ENCODE data around the gene GPR18.
"Not testable (repeated sequence)": the region's sequence is repeated elsewhere in the genome, so short reads cannot be mapped to it uniquely, and the experiment has no call there.

The GPR18 gene

GRCh38 chr13:99265821-99266426 is 7.7 kb upstream of the GPR18 start:
- ATAC-seq = peak; percentile 36 to 52

DNA sequence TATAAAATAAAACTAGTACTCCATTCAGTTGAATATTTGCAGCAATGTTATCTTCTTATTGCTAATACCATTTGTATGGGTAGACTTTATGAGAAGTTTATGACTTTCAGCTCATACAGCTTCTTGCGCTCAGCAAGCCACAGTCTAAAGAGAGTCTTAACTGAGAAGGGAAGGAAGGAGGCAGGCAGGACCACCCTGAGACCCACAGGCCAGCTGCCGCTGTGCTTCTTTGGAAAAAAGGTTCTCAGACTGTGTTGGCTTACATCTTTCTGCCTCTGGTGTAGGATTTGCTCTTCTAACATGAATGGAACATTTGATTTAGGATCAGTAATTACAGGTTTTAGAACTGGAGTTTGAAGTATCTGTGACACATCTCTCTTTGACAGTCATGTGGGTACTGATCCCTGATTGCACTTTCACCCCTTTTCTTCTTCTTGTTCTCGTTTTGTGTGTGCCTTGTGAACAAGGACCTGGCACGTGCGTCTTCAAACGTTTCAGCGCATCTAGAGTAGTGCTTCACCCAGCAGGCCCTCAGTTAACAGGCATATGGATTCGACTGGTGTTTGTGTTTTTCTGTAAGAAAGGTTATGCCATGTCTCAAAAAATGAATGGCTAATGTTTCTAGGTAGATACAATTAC is 7.1 kb upstream of the GPR18 start:
- peak; percentile 44 to 58 for ATAC-seq

GRCh38 chr13:99264051-99264450 is 5.9 kb upstream of the GPR18 start:
- ATAC-seq = no peak

DNA sequence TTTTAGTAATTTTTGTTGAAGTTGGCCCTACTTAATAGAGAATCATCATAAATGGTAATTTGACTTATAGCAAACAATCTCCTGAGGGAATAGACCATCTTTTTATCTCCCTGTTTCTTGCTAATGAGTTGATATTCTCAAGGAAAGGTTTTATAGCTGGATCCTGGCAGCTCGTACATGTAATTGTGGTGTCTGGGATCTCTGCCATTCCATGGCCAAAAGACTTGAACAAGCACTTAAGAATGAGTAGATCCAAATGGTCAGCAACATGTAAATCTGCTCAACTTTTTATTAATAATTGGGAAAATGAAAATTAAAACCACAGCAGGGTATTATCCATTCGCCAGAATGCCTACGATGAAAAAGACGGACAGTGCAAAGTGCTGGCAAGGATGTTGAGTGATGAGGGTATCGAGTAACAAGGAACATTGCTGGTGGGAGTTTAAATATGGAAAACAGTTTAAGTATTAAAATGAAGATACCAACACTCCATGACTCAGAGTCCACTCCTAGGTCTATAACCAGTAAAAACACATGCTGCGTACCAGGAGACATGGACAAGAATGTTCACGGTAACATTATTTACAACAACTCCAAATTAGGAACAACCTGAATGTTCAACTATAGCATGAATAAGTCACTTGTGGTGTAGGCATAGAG is 5.1 kb upstream of the GPR18 start:
- no peak for ATAC-seq

GRCh38 chr13:99261059-99261458 is 2.9 kb upstream of the GPR18 start:
- no peak for ATAC-seq

- no peak for ATAC-seq
Observed at GRCh38 chr13:99260216-99260615, 2.0 kb upstream of the GPR18 start.

DNA sequence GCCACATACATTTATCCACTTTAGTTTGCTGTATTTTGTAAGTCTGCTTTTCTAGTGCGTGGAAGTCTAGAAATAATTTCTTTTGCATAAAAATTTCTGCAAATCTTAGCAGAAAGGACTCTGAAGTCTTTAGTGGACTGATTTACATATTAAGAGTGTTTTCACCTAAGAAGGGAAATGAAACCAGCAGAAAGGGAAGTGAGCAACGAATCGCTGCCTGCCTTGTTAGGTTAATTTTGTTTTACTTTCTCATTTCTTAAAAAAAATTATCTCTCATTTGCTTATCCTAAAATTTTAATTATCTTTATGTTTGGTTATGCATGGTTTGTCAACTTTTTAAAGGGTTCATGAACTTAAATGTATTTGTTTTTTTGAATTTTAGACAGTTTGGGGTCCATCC is 767 bp upstream of the GPR18 start:
- peak; percentile 59 to 63 for ATAC-seq

DNA sequence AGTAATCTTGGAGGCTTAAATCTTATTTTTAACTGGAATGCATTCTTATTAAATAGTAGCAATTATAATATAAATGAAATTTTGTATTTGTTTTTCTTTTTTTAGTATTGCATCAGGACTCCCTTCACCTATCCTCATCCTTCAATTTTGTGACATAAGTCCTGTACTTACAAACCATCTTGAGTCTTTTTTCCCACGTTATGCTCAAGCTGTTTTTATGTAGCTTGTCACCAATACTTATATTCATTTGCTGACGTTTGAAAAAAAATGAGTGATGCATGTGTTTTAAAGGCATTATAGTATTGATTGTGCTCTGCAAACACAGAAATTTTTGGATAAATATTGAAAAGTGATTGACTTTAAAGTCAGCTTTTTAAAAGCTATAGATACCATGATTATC is 888 bp downstream of the GPR18 start:
- ATAC-seq = no peak

DNA sequence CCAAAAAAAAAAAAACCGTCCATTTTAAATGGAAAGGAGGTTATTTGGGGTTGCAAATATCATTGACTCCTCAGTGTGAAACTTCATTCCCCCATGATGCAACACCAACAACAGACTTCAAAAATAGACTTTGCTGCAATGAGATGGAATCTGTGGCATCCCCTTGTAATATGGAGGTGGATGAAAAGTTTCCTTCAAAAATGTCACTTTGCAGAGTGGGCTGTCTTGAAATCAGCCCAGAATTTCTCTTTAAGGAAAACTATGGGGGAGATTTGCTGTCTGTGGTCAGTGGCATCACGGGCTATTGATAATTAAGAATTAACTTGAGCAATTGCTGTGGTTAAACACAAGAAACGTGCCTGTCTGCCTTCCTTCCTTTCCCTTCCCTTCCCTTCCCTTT is 1.5 kb downstream of the GPR18 start:
- ATAC-seq = no peak

GRCh38 chr13:99256283-99256682 is 1.9 kb downstream of the GPR18 start:
- ATAC-seq = no peak

DNA sequence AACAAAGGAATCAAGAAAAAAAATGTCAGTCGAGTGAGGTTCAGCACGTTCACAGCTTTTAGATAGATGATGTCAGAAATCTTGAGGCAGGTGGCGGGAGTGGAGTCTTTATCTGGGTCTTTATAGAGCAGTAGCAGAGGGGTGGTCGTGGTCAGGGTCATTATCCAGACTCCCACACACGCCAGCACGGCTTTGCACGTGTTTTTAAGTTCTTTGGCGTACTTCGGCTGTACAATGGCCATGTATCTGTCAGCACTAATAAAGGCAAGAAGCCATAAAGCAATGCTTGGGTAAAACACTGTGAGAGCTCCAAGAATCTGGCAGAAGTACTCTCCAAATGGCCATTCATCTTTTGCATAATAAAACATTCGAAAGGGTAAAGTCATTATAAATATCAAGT is 2.9 kb downstream of the GPR18 start:
- no peak for ATAC-seq

- no peak for ATAC-seq
Observed at GRCh38 chr13:99254830-99255229, 3.3 kb downstream of the GPR18 start.

GRCh38 chr13:99251921-99252320 is 6.3 kb downstream of the GPR18 start:
- ATAC-seq = no peak

GRCh38 chr13:99250982-99251825 is 7.0 kb downstream of the GPR18 start:
- ATAC-seq = no peak

- ATAC-seq = not testable (repeated sequence)
Observed at GRCh38 chr13:99249606-99250005, 8.6 kb downstream of the GPR18 start.

- not testable (repeated sequence) for ATAC-seq
Observed at GRCh38 chr13:99249178-99249577, 9.0 kb downstream of the GPR18 start.

DNA sequence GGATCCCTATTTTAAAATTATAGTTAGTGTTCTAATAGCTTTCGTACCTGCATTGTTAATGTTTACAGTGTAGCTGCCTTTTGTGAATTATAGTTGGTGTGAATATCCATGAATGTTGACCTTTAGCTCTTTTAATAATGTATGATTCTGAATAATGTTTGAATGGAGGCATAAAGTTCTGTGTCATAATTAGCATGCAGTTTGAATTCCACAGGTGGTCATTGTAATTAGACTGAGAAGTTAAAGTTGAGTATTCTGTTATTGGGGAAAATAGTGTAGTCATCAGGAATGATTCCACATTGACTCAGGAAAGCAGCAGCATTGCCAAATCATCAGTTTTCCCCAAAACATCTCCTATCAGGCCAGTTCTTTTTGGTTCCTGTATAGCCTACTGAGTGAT is 12.1 kb downstream of the GPR18 start:
- ATAC-seq = no peak

DNA sequence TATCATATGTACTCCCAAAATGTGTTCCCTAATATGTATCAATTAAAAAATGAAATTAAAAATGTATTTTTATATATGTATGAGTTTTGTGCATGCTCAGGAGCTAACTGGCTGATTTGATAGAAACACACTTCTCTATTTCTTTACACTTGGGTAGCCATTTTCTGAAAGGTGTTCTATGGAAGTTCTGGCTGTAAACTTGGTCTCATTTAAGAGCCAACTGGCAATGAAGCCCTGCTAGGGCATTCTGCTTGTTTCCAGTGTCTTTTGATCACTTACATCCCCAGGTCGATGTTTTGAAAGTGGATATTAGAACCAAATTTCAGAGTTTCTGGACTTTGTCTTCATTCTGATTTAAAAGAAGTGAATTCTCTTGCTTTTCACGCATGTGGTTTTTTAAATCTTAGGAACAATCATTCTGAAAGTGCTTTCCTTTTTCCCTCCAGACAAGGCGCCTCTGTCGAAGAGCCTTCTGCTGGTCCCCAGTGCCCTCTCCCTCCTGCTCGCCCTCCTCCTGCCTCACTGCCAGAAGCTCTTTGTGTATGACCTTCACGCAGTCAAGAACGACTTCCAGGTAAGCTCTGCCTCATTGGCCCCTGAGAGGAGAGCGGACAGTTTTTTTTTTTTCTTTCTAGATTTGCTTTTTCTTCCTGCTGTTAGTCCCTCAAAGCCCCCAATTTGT is 20.1 kb downstream of the GPR18 start:
- ATAC-seq = peak; percentile 85 to 86

DNA sequence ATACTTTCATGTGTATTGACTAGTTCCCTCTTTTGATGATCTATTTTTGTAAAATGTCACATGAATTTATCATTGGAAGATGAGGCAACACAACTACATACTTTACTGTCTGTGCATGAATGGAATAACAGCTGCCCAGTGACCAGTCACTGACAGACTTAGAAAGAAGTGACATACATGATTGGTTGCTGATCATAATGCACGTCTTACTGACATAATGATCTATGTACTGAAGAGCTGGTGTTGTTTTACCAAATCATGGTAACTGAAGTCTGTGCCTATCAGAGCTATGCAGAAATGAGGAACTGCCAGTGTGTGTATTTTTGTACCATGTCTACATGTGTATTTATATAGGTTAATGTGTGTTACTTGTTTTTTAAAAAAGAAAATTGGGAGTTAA is 26.5 kb downstream of the GPR18 start:
- no peak for ATAC-seq

GRCh38 chr13:99230991-99231390 is 27.2 kb downstream of the GPR18 start:
- no peak for ATAC-seq

- not testable (repeated sequence) for ATAC-seq
Observed at GRCh38 chr13:99230588-99230987, 27.6 kb downstream of the GPR18 start.
